GM12801 (cell line): ENCODE results near the gene TERB1.
A peak's percentile ranks its signal among the peaks of the same experiment; 100 is the strongest.

Experiments
- TF ChIP-seq, protein P1 (sequence below): IDR thresholded peaks from one replicate; pipeline ENCODE4 v1.5.1; 2011; ENCODE audit warnings: control low read depth; ENCODE audit not compliant: insufficient read length; ENCODE audit errors: extremely low read depth

TERB1 gene

DNA sequence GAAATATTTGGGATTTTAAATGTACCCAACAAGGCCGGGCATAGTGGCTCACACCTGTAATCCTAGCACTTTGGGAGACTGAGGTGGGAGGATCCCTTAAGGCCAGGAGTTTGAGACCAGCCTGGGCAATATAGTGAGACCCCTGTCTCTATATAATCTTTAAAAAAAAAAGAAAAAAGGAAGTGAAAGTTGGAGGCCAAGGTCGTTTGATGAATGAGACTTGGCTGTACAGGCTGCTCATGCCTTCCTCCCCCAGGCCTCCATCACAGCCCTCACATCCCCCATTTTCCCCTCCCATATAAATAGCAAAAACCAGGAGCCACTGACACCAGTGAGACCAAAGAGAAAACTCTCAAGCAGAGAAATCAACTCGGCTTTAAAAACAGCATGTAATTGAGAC lies 39.5 kb upstream of the TERB1 start:
- TF ChIP-seq, protein P1, sequence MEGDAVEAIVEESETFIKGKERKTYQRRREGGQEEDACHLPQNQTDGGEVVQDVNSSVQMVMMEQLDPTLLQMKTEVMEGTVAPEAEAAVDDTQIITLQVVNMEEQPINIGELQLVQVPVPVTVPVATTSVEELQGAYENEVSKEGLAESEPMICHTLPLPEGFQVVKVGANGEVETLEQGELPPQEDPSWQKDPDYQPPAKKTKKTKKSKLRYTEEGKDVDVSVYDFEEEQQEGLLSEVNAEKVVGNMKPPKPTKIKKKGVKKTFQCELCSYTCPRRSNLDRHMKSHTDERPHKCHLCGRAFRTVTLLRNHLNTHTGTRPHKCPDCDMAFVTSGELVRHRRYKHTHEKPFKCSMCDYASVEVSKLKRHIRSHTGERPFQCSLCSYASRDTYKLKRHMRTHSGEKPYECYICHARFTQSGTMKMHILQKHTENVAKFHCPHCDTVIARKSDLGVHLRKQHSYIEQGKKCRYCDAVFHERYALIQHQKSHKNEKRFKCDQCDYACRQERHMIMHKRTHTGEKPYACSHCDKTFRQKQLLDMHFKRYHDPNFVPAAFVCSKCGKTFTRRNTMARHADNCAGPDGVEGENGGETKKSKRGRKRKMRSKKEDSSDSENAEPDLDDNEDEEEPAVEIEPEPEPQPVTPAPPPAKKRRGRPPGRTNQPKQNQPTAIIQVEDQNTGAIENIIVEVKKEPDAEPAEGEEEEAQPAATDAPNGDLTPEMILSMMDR, result no peak

GRCh38 chr16:66834746-66835145 lies 33.4 kb upstream of the TERB1 start:
- TF ChIP-seq, protein P1, result no peak

DNA sequence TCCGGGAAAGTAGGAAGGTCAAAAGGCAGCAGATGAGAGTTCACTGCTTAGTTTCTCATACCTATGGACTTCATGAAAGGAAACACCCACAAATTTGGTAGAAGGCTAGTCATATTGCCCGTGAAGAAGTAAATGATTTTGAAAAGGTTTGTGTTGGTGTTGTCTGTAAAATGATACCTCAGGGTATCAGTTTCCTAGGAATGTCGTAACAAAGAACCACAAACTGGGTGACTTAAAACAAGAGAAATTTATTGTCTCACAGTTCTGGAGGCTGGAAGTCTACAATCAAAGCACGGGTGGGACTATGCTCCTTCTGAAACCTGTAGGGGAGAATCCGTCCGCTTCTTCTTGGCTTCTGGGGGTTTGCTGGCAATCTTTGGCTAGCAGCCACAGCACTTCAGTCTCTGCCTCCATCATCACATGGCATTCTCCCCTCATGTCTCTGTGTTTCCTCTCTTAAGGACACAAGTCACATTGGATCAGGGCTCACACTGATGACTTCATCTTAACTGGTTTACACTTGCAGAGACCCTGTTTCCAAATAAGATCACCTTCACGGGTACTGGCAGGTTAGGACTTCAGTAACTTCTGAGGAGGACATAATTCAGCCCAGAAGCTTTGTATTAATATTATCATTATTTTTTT lies 31.4 kb upstream of the TERB1 start:
- TF ChIP-seq, protein P1, result no peak

DNA sequence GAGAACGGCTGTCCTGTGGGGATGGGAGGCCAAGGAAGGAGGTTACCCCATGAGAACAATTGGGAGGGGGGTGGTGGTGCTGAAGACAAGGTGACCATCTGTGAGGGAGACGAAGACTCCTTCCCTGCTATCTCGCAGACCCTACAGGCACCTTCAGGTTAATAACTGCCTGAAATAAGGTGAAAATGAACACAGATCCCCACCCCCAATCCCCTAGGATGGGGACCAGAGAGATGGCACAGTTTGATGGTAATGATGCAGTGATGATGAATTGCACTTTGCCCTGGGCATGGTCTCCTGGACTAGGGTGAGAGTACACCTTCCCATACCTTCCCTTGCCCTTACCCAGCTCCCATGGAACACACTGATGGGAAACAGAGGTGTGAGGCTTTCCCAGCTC lies 30.8 kb upstream of the TERB1 start:
- TF ChIP-seq, protein P1, result no peak

GRCh38 chr16:66830422-66831404 lies 29.3 kb upstream of the TERB1 start, which contains the start of gene NAE1:
TSS of gene NAE1 (minus strand) at chr16:66830976. CDS start at chr16:66830899, 77 bp downstream.
- TF ChIP-seq, protein P1, result peak; percentile 76

GRCh38 chr16:66824006-66824405 lies 22.6 kb upstream of the TERB1 start:
- TF ChIP-seq, protein P1, result no peak

DNA sequence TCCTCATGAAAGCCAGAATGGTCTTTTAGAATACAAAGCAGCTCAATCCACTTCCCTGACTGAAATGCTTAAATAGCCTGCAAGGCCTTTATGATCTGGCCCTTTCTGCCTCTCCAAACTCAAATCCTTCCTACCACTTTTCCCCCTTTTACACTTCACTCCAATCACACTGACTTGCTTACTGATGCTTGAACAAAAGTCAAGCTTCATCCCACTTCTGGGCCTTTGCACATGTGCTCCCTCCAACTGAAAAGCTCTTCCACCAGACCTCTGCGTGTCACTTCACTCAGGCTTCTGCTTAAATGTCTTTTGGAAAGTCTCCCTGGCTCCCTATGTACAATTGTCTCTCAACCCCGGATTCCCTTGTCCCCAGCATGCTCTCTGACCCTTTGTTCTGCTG lies 13.3 kb upstream of the TERB1 start:
- TF ChIP-seq, protein P1, result no peak
